PC-9 (cell line): Measurements from ENCODE around the gene ADIPOQ.

Experiments
- EZH2 ChIP-seq: fragments of 200-600 bp; sonication (generic); IDR thresholded peaks from 2 replicates; pipeline ENCODE4 v1.8.0; 2017; ENCODE audit warnings: antibody characterized with exemption, low read depth
- TF ChIP-seq, protein P1 (sequence below): fragments of 200-600 bp; sonication (generic); conservative IDR thresholded peaks from 2 replicates; pipeline ENCODE4 v1.6.1; 2017; ENCODE audit warnings: mixed run types, antibody characterized with exemption, mild to moderate bottlenecking, moderate library complexity

GRCh38 chr3:186806089-186807055 is 36.1 kb upstream of the ADIPOQ start, which contains the start of gene RFC4:
- no peak for TF ChIP-seq EZH2
- TF ChIP-seq, protein P1, sequence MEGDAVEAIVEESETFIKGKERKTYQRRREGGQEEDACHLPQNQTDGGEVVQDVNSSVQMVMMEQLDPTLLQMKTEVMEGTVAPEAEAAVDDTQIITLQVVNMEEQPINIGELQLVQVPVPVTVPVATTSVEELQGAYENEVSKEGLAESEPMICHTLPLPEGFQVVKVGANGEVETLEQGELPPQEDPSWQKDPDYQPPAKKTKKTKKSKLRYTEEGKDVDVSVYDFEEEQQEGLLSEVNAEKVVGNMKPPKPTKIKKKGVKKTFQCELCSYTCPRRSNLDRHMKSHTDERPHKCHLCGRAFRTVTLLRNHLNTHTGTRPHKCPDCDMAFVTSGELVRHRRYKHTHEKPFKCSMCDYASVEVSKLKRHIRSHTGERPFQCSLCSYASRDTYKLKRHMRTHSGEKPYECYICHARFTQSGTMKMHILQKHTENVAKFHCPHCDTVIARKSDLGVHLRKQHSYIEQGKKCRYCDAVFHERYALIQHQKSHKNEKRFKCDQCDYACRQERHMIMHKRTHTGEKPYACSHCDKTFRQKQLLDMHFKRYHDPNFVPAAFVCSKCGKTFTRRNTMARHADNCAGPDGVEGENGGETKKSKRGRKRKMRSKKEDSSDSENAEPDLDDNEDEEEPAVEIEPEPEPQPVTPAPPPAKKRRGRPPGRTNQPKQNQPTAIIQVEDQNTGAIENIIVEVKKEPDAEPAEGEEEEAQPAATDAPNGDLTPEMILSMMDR, result no peak
